Measurements from ENCODE around the gene CCDC196. TPM values are rescaled to one million over a fixed set of nuclear protein-coding genes. Genes with fewer than 3 reads are reported as not detected.

CCDC196 gene
- total RNA-seq, 1 experiment from 2014 or later = not detected

DNA sequence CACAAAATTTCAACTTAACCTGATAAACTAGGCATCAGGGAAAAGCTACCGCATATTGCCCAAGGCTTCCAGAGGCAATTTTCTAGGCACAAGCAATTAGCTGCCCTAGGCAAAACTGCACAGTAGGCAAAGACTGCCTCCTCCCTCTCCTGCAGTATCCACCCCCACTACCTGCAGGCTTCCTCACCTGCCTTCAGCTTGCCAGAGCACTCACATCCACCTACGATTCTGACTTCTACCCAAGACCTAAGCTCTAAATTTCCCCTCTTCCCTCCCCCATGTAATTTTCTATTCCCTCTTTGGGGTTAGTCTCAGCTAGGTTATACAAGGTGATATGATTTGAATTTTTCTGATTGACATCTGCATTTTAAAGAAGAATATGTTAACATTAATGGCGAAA is 21.9 kb upstream of the CCDC196 start:
- ChIA-PET CTCF (no interaction called here), POLR2A (no interaction called here)
- no peak overlapping the region for H3K4me3 Mint-ChIP-seq
- DNase-seq (ENCODE audit: low spot score) (no peak), ATAC-seq (no peak)
- no peak overlapping the region for H3K27ac Mint-ChIP-seq
- peaks cover 54% of the 10 kb centered on the region for H3K9me3 Mint-ChIP-seq
- H3K36me3 Mint-ChIP-seq = peaks cover 22% of the 10 kb centered on the region
- TF ChIP-seq ARID4B (CRISPR knock-in tag; IDR thresholded peaks at IDR 0.05; ENCODE audit: borderline replicate concordance) = no peak
- TF ChIP-seq, protein P1, sequence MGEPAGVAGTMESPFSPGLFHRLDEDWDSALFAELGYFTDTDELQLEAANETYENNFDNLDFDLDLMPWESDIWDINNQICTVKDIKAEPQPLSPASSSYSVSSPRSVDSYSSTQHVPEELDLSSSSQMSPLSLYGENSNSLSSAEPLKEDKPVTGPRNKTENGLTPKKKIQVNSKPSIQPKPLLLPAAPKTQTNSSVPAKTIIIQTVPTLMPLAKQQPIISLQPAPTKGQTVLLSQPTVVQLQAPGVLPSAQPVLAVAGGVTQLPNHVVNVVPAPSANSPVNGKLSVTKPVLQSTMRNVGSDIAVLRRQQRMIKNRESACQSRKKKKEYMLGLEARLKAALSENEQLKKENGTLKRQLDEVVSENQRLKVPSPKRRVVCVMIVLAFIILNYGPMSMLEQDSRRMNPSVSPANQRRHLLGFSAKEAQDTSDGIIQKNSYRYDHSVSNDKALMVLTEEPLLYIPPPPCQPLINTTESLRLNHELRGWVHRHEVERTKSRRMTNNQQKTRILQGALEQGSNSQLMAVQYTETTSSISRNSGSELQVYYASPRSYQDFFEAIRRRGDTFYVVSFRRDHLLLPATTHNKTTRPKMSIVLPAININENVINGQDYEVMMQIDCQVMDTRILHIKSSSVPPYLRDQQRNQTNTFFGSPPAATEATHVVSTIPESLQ (CRISPR knock-in tag; IDR thresholded peaks at IDR 0.05) = no peak
- TF ChIP-seq, protein P2, sequence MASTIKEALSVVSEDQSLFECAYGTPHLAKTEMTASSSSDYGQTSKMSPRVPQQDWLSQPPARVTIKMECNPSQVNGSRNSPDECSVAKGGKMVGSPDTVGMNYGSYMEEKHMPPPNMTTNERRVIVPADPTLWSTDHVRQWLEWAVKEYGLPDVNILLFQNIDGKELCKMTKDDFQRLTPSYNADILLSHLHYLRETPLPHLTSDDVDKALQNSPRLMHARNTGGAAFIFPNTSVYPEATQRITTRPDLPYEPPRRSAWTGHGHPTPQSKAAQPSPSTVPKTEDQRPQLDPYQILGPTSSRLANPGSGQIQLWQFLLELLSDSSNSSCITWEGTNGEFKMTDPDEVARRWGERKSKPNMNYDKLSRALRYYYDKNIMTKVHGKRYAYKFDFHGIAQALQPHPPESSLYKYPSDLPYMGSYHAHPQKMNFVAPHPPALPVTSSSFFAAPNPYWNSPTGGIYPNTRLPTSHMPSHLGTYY (CRISPR knock-in tag; IDR thresholded peaks at IDR 0.05) = no peak
- no peak for TF ChIP-seq CREB1 (CRISPR knock-in tag; IDR thresholded peaks at IDR 0.05)
- TF ChIP-seq GTF2I (CRISPR knock-in tag; conservative IDR thresholded peaks at IDR 0.05) = no peak
- H3K27me3 Mint-ChIP-seq (ENCODE audit: low read depth) = no peaks in the 10 kb centered on the region; the same call in 1 of the 2 replicates
- no peaks in the 10 kb centered on the region for H3K4me1 Mint-ChIP-seq

GRCh38 chr14:66468778-66469367 is 17.3 kb upstream of the CCDC196 start:
- no peak for DNase-seq (ENCODE audit: low spot score)
- ChIA-PET CTCF (no interaction called here), POLR2A (no interaction called here)
- peaks cover 88% of the 10 kb centered on the region for H3K9me3 Mint-ChIP-seq
- H3K27ac Mint-ChIP-seq = no peak overlapping the region
- TF ChIP-seq, protein P3, sequence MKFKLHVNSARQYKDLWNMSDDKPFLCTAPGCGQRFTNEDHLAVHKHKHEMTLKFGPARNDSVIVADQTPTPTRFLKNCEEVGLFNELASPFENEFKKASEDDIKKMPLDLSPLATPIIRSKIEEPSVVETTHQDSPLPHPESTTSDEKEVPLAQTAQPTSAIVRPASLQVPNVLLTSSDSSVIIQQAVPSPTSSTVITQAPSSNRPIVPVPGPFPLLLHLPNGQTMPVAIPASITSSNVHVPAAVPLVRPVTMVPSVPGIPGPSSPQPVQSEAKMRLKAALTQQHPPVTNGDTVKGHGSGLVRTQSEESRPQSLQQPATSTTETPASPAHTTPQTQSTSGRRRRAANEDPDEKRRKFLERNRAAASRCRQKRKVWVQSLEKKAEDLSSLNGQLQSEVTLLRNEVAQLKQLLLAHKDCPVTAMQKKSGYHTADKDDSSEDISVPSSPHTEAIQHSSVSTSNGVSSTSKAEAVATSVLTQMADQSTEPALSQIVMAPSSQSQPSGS (CRISPR knock-in tag; IDR thresholded peaks at IDR 0.05; ENCODE audit: borderline replicate concordance, low read depth) = no peak
- TF ChIP-seq RORB (CRISPR knock-in tag; IDR thresholded peaks at IDR 0.05) (no peak), CBFB (CRISPR knock-in tag; IDR thresholded peaks at IDR 0.05; ENCODE audit: low read depth) (no peak), ZNF512 (CRISPR knock-in tag; IDR thresholded peaks at IDR 0.05; ENCODE audit: borderline replicate concordance) (no peak), ATF1 (CRISPR knock-in tag; IDR thresholded peaks at IDR 0.05) (no peak), FOXK1 (CRISPR knock-in tag; IDR thresholded peaks at IDR 0.05) (no peak), MYBL2 (CRISPR knock-in tag; IDR thresholded peaks at IDR 0.05) (no peak), MLX (CRISPR knock-in tag; IDR thresholded peaks at IDR 0.05) (no peak)
- TF ChIP-seq, protein P4, sequence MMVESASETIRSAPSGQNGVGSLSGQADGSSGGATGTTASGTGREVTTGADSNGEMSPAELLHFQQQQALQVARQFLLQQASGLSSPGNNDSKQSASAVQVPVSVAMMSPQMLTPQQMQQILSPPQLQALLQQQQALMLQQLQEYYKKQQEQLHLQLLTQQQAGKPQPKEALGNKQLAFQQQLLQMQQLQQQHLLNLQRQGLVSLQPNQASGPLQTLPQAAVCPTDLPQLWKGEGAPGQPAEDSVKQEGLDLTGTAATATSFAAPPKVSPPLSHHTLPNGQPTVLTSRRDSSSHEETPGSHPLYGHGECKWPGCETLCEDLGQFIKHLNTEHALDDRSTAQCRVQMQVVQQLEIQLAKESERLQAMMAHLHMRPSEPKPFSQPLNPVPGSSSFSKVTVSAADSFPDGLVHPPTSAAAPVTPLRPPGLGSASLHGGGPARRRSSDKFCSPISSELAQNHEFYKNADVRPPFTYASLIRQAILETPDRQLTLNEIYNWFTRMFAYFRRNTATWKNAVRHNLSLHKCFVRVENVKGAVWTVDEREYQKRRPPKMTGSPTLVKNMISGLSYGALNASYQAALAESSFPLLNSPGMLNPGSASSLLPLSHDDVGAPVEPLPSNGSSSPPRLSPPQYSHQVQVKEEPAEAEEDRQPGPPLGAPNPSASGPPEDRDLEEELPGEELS (CRISPR knock-in tag; IDR thresholded peaks at IDR 0.05) = no peak
- TF ChIP-seq, protein P5, sequence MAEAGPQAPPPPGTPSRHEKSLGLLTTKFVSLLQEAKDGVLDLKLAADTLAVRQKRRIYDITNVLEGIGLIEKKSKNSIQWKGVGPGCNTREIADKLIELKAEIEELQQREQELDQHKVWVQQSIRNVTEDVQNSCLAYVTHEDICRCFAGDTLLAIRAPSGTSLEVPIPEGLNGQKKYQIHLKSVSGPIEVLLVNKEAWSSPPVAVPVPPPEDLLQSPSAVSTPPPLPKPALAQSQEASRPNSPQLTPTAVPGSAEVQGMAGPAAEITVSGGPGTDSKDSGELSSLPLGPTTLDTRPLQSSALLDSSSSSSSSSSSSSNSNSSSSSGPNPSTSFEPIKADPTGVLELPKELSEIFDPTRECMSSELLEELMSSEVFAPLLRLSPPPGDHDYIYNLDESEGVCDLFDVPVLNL (CRISPR knock-in tag; IDR thresholded peaks at IDR 0.05; ENCODE audit: borderline replicate concordance, low read depth) = no peak
- H3K27me3 Mint-ChIP-seq (ENCODE audit: low read depth) = no peaks in the 10 kb centered on the region; the same call in 1 of the 2 replicates
- H3K4me1 Mint-ChIP-seq = no peaks in the 10 kb centered on the region
- no peak overlapping the region for H3K4me3 Mint-ChIP-seq
- ATAC-seq = no peak
- H3K36me3 Mint-ChIP-seq = peaks cover 55% of the 10 kb centered on the region

Data from WTC11 (cell line).